Measurements from ENCODE around the gene FSTL4.

Gene FSTL4

GRCh38 chr5:133367071-133367786 is 245.1 kb downstream of the FSTL4 start:
- no peak for DNase-seq (ENCODE audit: low read depth in 2 of 2)

- DNase-seq (ENCODE audit: low read depth in 2 of 2) = no peak
Observed at GRCh38 chr5:133366438-133366837, 245.9 kb downstream of the FSTL4 start.

- no peak for DNase-seq (ENCODE audit: low read depth in 2 of 2)
Observed at GRCh38 chr5:133365738-133366137, 246.6 kb downstream of the FSTL4 start.

GRCh38 chr5:133364936-133365707 is 247.2 kb downstream of the FSTL4 start:
- peak; percentile 12 to 13 for DNase-seq (ENCODE audit: low read depth in 2 of 2)

GRCh38 chr5:133363807-133364587 is 248.3 kb downstream of the FSTL4 start:
- no peak for DNase-seq (ENCODE audit: low read depth in 2 of 2)

GRCh38 chr5:133362438-133362837 is 249.9 kb downstream of the FSTL4 start:
- DNase-seq (ENCODE audit: low read depth in 2 of 2) = no peak

- DNase-seq (ENCODE audit: low read depth in 2 of 2) = no peak
Observed at GRCh38 chr5:133361922-133362321, 250.4 kb downstream of the FSTL4 start.

GRCh38 chr5:133360693-133361472 is 251.5 kb downstream of the FSTL4 start:
- DNase-seq (ENCODE audit: low read depth in 2 of 2) = no peak

GRCh38 chr5:133359861-133360260 is 252.5 kb downstream of the FSTL4 start:
- DNase-seq (ENCODE audit: low read depth in 2 of 2) = no peak

- no peak for DNase-seq (ENCODE audit: low read depth in 2 of 2)
Observed at GRCh38 chr5:133358271-133358670, 254.1 kb downstream of the FSTL4 start.

GRCh38 chr5:133357758-133358157 is 254.6 kb downstream of the FSTL4 start:
- DNase-seq (ENCODE audit: low read depth in 2 of 2) = no peak

- DNase-seq (ENCODE audit: low read depth in 2 of 2) = no peak
Observed at GRCh38 chr5:133356984-133357421, 255.3 kb downstream of the FSTL4 start.

- no peak for DNase-seq (ENCODE audit: low read depth in 2 of 2)
Observed at GRCh38 chr5:133356396-133356983, 255.9 kb downstream of the FSTL4 start.

GRCh38 chr5:133354323-133355185 is 257.8 kb downstream of the FSTL4 start:
- DNase-seq (ENCODE audit: low read depth in 2 of 2) = no peak

GRCh38 chr5:133353741-133354140 is 258.6 kb downstream of the FSTL4 start:
- no peak for DNase-seq (ENCODE audit: low read depth in 2 of 2)

GRCh38 chr5:133348406-133348805 is 263.9 kb downstream of the FSTL4 start:
- no peak for DNase-seq (ENCODE audit: low read depth in 2 of 2)

- DNase-seq (ENCODE audit: low read depth in 2 of 2) = no peak
Observed at GRCh38 chr5:133347039-133347438, 265.3 kb downstream of the FSTL4 start.

GRCh38 chr5:133344266-133344665 is 268.1 kb downstream of the FSTL4 start:
- DNase-seq (ENCODE audit: low read depth in 2 of 2) = no peak

GRCh38 chr5:133343196-133343595 is 269.1 kb downstream of the FSTL4 start:
- DNase-seq (ENCODE audit: low read depth in 2 of 2) = no peak
